Endothelial cell (in vitro differentiated cells): ENCODE data around the gene RANBP3. TPM values are rescaled to one million over a fixed set of nuclear protein-coding genes. Genes with fewer than 3 reads are reported as not detected.
A peak's percentile ranks its signal among the peaks of the same experiment; 100 is the strongest.

Source experiments
- DNase-seq: peaks from one replicate; pipeline ENCODE4 v3.0.0; 2021; ENCODE audit warnings: low spot score
- H3K27ac Mint-ChIP-seq: one replicate; pipeline ENCODE4 v1.8.0; 2021; ENCODE audit warnings: mixed read lengths, inconsistent platforms; ENCODE audit not compliant: unreplicated experiment
- H3K27me3 Mint-ChIP-seq: one replicate; pipeline ENCODE4 v1.8.0; 2021; ENCODE audit warnings: mild to moderate bottlenecking, moderate library complexity, mixed read lengths, inconsistent platforms; ENCODE audit not compliant: unreplicated experiment
- H3K36me3 Mint-ChIP-seq: one replicate; pipeline ENCODE4 v1.8.0; 2021; ENCODE audit warnings: mild to moderate bottlenecking, low read depth, mixed read lengths, inconsistent platforms; ENCODE audit not compliant: unreplicated experiment
- H3K4me1 Mint-ChIP-seq: one replicate; pipeline ENCODE4 v1.8.0; 2021; ENCODE audit warnings: mild to moderate bottlenecking, mixed read lengths, inconsistent platforms; ENCODE audit not compliant: unreplicated experiment
- H3K4me3 Mint-ChIP-seq: one replicate; pipeline ENCODE4 v1.8.0; 2021; ENCODE audit warnings: mild to moderate bottlenecking, mixed read lengths, inconsistent platforms; ENCODE audit not compliant: unreplicated experiment
- H3K9me3 Mint-ChIP-seq: one replicate; pipeline ENCODE4 v1.8.0; 2021; ENCODE audit warnings: mixed read lengths, inconsistent platforms; ENCODE audit not compliant: unreplicated experiment
- total RNA-seq: library from RNA; stranded (reverse); fragmentation: NEBNext Ultra II Directional; extraction: Animal tissue kit (Norgen Biotek cat#: 25700); gene quantifications from one replicate; pipeline ENCODE4 v1.2.1, GENCODE V29; 2021; ENCODE audit not compliant: unreplicated experiment
- TF ChIP-seq, protein P1 (sequence below): fragments of 200-600 bp; sonication (generic); IDR thresholded peaks from one replicate; pipeline ENCODE4 v1.5.0; 2021; ENCODE audit warnings: antibody characterized with exemption; ENCODE audit not compliant: unreplicated experiment

Gene RANBP3
- total RNA-seq, 1 donor from 2014 or later, result 69.5 TPM

GRCh38 chr19:6000228-6000847, 22.4 kb upstream of the RANBP3 start:
- no peaks in the 10 kb centered on the region for H3K4me1 Mint-ChIP-seq
- no peaks in the 10 kb centered on the region for H3K9me3 Mint-ChIP-seq
- DNase-seq, result no peak
- no peaks in the 10 kb centered on the region for H3K36me3 Mint-ChIP-seq
- no peak overlapping the region for H3K4me3 Mint-ChIP-seq
- peaks cover 19% of the 10 kb centered on the region for H3K27me3 Mint-ChIP-seq
- no peak overlapping the region for H3K27ac Mint-ChIP-seq
- TF ChIP-seq, protein P1, sequence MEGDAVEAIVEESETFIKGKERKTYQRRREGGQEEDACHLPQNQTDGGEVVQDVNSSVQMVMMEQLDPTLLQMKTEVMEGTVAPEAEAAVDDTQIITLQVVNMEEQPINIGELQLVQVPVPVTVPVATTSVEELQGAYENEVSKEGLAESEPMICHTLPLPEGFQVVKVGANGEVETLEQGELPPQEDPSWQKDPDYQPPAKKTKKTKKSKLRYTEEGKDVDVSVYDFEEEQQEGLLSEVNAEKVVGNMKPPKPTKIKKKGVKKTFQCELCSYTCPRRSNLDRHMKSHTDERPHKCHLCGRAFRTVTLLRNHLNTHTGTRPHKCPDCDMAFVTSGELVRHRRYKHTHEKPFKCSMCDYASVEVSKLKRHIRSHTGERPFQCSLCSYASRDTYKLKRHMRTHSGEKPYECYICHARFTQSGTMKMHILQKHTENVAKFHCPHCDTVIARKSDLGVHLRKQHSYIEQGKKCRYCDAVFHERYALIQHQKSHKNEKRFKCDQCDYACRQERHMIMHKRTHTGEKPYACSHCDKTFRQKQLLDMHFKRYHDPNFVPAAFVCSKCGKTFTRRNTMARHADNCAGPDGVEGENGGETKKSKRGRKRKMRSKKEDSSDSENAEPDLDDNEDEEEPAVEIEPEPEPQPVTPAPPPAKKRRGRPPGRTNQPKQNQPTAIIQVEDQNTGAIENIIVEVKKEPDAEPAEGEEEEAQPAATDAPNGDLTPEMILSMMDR, result no peak

GRCh38 chr19:5999693-6000092, 21.8 kb upstream of the RANBP3 start:
- no peaks in the 10 kb centered on the region for H3K4me1 Mint-ChIP-seq
- no peaks in the 10 kb centered on the region for H3K9me3 Mint-ChIP-seq
- H3K27me3 Mint-ChIP-seq, result peaks cover 19% of the 10 kb centered on the region
- no peak for DNase-seq
- H3K4me3 Mint-ChIP-seq, result no peak overlapping the region
- H3K27ac Mint-ChIP-seq, result no peak overlapping the region
- H3K36me3 Mint-ChIP-seq, result no peaks in the 10 kb centered on the region
- TF ChIP-seq, protein P1, result no peak

DNA sequence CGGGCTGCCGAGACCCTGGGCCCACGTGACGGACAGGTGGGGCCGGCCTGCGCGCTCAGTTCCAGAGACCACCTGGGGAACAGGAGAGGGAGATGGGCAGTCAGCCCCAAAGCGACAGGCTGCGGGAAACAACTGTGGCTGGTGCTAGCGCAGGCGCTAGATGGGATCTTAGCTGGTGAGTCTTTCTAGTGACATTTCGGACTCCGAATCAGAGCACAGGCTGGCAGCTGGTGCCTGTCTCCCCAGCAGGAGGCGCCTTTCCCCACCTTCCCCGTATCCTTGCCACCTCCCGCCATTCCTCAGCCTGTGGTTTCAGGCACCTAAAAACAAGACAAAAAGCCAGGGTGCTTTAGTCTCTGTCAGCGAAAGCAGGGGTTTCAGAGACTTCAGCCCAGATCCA, 19.4 kb upstream of the RANBP3 start:
- peak; percentile 50 for DNase-seq
- no peaks in the 10 kb centered on the region for H3K4me1 Mint-ChIP-seq
- TF ChIP-seq, protein P1, result peak; percentile 33

GRCh38 chr19:5996623-5997320, 18.8 kb upstream of the RANBP3 start:
- no peak overlapping the region for H3K27ac Mint-ChIP-seq
- H3K4me1 Mint-ChIP-seq, result no peaks in the 10 kb centered on the region
- H3K36me3 Mint-ChIP-seq, result no peaks in the 10 kb centered on the region
- TF ChIP-seq, protein P1, result no peak
- H3K27me3 Mint-ChIP-seq, result peaks cover 21% of the 10 kb centered on the region
- no peaks in the 10 kb centered on the region for H3K9me3 Mint-ChIP-seq
- H3K4me3 Mint-ChIP-seq, result no peak overlapping the region
- DNase-seq, result no peak

More for the DNA sequence above, 19.4 kb upstream of the RANBP3 start:
- Mint-ChIP-seq H3K27me3 (peaks cover 22% of the 10 kb centered on the region), H3K36me3 (no peaks in the 10 kb centered on the region), H3K27ac (no peak overlapping the region), H3K9me3 (no peaks in the 10 kb centered on the region), H3K4me3 (no peak overlapping the region)

DNA sequence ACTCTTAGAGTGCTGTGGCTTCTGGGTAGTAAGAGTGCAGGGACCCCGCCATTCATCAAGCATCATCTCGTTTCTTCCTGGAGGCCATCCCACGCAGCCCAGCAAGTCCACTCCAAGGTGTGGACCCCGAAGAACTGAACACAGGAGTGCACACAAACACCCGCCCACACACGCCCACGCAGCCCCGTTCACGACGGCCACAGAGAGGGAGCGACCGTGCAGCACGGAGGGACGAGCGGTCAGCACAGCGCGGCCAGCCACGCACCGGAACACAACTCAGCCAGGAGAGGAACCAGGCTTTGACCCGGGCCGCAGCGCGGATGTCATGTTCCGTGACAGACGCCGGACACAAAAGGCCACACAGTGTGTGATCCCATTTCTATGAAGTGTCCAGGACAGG, 18.2 kb upstream of the RANBP3 start:
- TF ChIP-seq, protein P1, result no peak
- H3K4me1 Mint-ChIP-seq, result no peaks in the 10 kb centered on the region

More for the DNA sequence above, 18.2 kb upstream of the RANBP3 start:
- Mint-ChIP-seq H3K27ac (no peak overlapping the region), H3K36me3 (no peaks in the 10 kb centered on the region), H3K9me3 (no peaks in the 10 kb centered on the region), H3K27me3 (peaks cover 18% of the 10 kb centered on the region), H3K4me3 (no peak overlapping the region)
- DNase-seq, result no peak
